PC-9 (cell line): ENCODE results near the gene SHANK2. TPM values are rescaled to one million over a fixed set of nuclear protein-coding genes. Genes with fewer than 3 reads are reported as not detected.

Source experiments
- BruUV-seq: library from RNA; stranded (reverse); fragments of 400-500 nt; replicated peaks from 2 replicates; lab custom pipeline; 2021; lab: Mats Ljungman, UMichigan
- CTCF ChIA-PET: fragments of 300-600 bp; sonication (Branson Sonifier 250); formaldehyde crosslinking; loops from one replicate; lab custom pipeline; 2022; ENCODE audit warnings: antibody characterized with exemption; lab: Charles Lee
- POLR2A ChIA-PET: fragments of 300-600 bp; sonication (Branson Sonifier 250); formaldehyde crosslinking; loops from one replicate; lab custom pipeline; 2022; ENCODE audit warnings: antibody characterized with exemption; ENCODE audit not compliant: unreplicated experiment; lab: Charles Lee
- DNase-seq, 2 experiments: peaks; one replicate each; pipeline versions ENCODE4 v3.0.0 to v3.0.0-alpha.2; 2015 to 2022; ENCODE audit warnings: mixed read lengths in 1 of 2
- H2AFZ ChIP-seq: fragments of 200-600 bp; sonication (generic); 2 replicates; pipeline ENCODE4 v1.8.1; 2017; ENCODE audit warnings: antibody characterized with exemption
- H3F3A ChIP-seq: fragments of 200-600 bp; sonication (generic); 2 replicates; pipeline ENCODE4 v1.8.1; 2017; ENCODE audit warnings: antibody characterized with exemption, mild to moderate bottlenecking, low read depth; ENCODE audit not compliant: insufficient read depth
- H3K27ac ChIP-seq: fragments of 200-600 bp; sonication (generic); 2 replicates; pipeline ENCODE4 v1.6.1; 2016; ENCODE audit warnings: mixed run types
- H3K27me3 ChIP-seq: fragments of 200-600 bp; sonication (generic); 2 replicates; pipeline ENCODE4 v1.6.1; 2016; ENCODE audit warnings: low read depth, mixed run types; ENCODE audit not compliant: insufficient read depth
- H3K36me3 ChIP-seq: fragments of 200-600 bp; sonication (generic); 2 replicates; pipeline ENCODE4 v1.6.1; 2016; ENCODE audit warnings: low read depth, mixed run types
- H3K4me1 ChIP-seq: fragments of 200-600 bp; sonication (generic); replicated peaks from 2 replicates; pipeline ENCODE4 v1.6.1; 2016; ENCODE audit warnings: mixed run types; ENCODE audit not compliant: insufficient read depth
- H3K4me2 ChIP-seq: fragments of 200-600 bp; sonication (generic); 2 replicates; pipeline ENCODE4 v1.6.1; 2017; ENCODE audit warnings: mixed run types
- H3K4me3 ChIP-seq: fragments of 200-600 bp; sonication (generic); 2 replicates; pipeline ENCODE4 v1.6.1; 2016; ENCODE audit warnings: mixed run types
- H3K79me2 ChIP-seq: fragments of 200-600 bp; sonication (generic); 2 replicates; pipeline ENCODE4 v1.6.1; 2017; ENCODE audit warnings: low read depth, mixed run types
- H3K9me2 ChIP-seq: fragments of 200-600 bp; sonication (generic); 2 replicates; pipeline ENCODE4 v1.8.1; 2017; ENCODE audit warnings: mild to moderate bottlenecking; ENCODE audit not compliant: insufficient read depth
- H3K9me3 ChIP-seq: fragments of 200-600 bp; sonication (generic); 2 replicates; pipeline ENCODE4 v1.8.1; 2016; ENCODE audit warnings: low read depth; ENCODE audit not compliant: insufficient read depth
- H4K20me1 ChIP-seq: fragments of 200-600 bp; sonication (generic); 2 replicates; pipeline ENCODE4 v1.8.1; 2017; ENCODE audit not compliant: insufficient read depth
- EZH2 ChIP-seq: fragments of 200-600 bp; sonication (generic); IDR thresholded peaks from 2 replicates; pipeline ENCODE4 v1.8.0; 2017; ENCODE audit warnings: antibody characterized with exemption, low read depth
- intact Hi-C: fragments of 100-400 bp; cut with micrococcal nuclease; formaldehyde crosslinking; loops from one replicate; pipeline ENCODE4 v1.10.0; 2022; ENCODE audit not compliant: unreplicated experiment
- total RNA-seq: library from RNA; stranded (reverse); gene quantifications from 2 replicates; pipeline ENCODE4 v1.2.3, GENCODE V29; 2021
- TF ChIP-seq, protein P1 (sequence below): fragments of 200-600 bp; sonication (generic); conservative IDR thresholded peaks from 2 replicates; pipeline ENCODE4 v1.6.1; 2017; ENCODE audit warnings: mixed run types, antibody characterized with exemption, mild to moderate bottlenecking, moderate library complexity

The SHANK2 gene
- total RNA-seq, 1 experiment from 2014 or later = 50.5 TPM

- H3K79me2 ChIP-seq = no peaks in the 10 kb centered on the region
- H3K9me3 ChIP-seq = no peaks in the 10 kb centered on the region
- CTCF ChIA-PET = no interaction called here
- H2AFZ ChIP-seq = no peak overlapping the region
- no peaks in the 10 kb centered on the region for H3K36me3 ChIP-seq
- H4K20me1 ChIP-seq = peaks cover 9% of the 10 kb centered on the region; the same call in 1 of the 2 replicates
- H3F3A ChIP-seq = no peaks in the 10 kb centered on the region; the same call in 1 of the 2 replicates
- no peaks in the 10 kb centered on the region for H3K9me2 ChIP-seq
- no peak overlapping the region for H3K4me3 ChIP-seq
- intact Hi-C loops = no loop called here
- H3K27me3 ChIP-seq = no peaks in the 10 kb centered on the region
- POLR2A ChIA-PET = no interaction called here
- no peak overlapping the region for H3K4me2 ChIP-seq
- H3K27ac ChIP-seq = no peak overlapping the region
- TF ChIP-seq EZH2 = no peak
- TF ChIP-seq, protein P1, sequence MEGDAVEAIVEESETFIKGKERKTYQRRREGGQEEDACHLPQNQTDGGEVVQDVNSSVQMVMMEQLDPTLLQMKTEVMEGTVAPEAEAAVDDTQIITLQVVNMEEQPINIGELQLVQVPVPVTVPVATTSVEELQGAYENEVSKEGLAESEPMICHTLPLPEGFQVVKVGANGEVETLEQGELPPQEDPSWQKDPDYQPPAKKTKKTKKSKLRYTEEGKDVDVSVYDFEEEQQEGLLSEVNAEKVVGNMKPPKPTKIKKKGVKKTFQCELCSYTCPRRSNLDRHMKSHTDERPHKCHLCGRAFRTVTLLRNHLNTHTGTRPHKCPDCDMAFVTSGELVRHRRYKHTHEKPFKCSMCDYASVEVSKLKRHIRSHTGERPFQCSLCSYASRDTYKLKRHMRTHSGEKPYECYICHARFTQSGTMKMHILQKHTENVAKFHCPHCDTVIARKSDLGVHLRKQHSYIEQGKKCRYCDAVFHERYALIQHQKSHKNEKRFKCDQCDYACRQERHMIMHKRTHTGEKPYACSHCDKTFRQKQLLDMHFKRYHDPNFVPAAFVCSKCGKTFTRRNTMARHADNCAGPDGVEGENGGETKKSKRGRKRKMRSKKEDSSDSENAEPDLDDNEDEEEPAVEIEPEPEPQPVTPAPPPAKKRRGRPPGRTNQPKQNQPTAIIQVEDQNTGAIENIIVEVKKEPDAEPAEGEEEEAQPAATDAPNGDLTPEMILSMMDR = no peak
- no peak for DNase-seq
- no peaks in the 10 kb centered on the region for H3K4me1 ChIP-seq
- BruUV-seq = no TSS peak
These were observed 49.4 kb downstream of the SHANK2 start for GRCh38 chr11:71202966-71203365.

GRCh38 chr11:71202598-71202944, 49.8 kb downstream of the SHANK2 start:
- H3K4me1 ChIP-seq = no peaks in the 10 kb centered on the region
- TF ChIP-seq, protein P1 = no peak
- TF ChIP-seq EZH2 = no peak
- no peaks in the 10 kb centered on the region; the same call in 1 of the 2 replicates for H3F3A ChIP-seq
- no TSS peak for BruUV-seq
- no peak overlapping the region for H3K4me3 ChIP-seq
- H3K9me3 ChIP-seq = no peaks in the 10 kb centered on the region
- no peak for DNase-seq
- no peak overlapping the region for H3K4me2 ChIP-seq
- H4K20me1 ChIP-seq = peaks cover 9% of the 10 kb centered on the region; the same call in 1 of the 2 replicates
- H3K79me2 ChIP-seq = no peaks in the 10 kb centered on the region
- no peaks in the 10 kb centered on the region for H3K36me3 ChIP-seq
- CTCF ChIA-PET = no interaction called here
- no peak overlapping the region for H3K27ac ChIP-seq
- no peak overlapping the region for H2AFZ ChIP-seq
- H3K27me3 ChIP-seq = no peaks in the 10 kb centered on the region
- intact Hi-C loops = no loop called here
- H3K9me2 ChIP-seq = no peaks in the 10 kb centered on the region
- POLR2A ChIA-PET = no interaction called here

Other genes starting within 250 kb of the SHANK2 start
- gene DHCR7, start 195.8 kb upstream of the SHANK2 start, total RNA-seq = 118 and 311 TPM in 2 replicates
- gene NADSYN1, start 200.6 kb upstream of the SHANK2 start, total RNA-seq = 118 and 120 TPM in 2 replicates